WERI-Rb-1 (cell line): Measurements from ENCODE around the gene DCUN1D3.

Source experiments
- DNase-seq: peaks from one replicate; pipeline ENCODE4 v3.0.0-alpha.2; 2020
- H3K27ac ChIP-seq: fragments of 250-450 bp; sonication (Bioruptor Pico); 2 replicates; pipeline ENCODE4 v1.5.1; 2020; ENCODE audit warnings: mild to moderate bottlenecking, moderate library complexity
- H3K27me3 ChIP-seq: fragments of 250-450 bp; sonication (Bioruptor Pico); 2 replicates; pipeline ENCODE4 v1.5.1; 2021; ENCODE audit warnings: mild to moderate bottlenecking, low read depth, moderate library complexity; ENCODE audit not compliant: insufficient read depth, severe bottlenecking
- H3K36me3 ChIP-seq: fragments of 250-450 bp; sonication (Bioruptor Pico); 2 replicates; pipeline ENCODE4 v1.5.1; 2020; ENCODE audit warnings: mild to moderate bottlenecking, moderate library complexity
- H3K4me3 ChIP-seq: 2 replicates; pipeline ENCODE4 v1.5.1; 2011; ENCODE audit warnings: low read depth, mild to moderate bottlenecking, control low read depth, low read length
- H3K9me3 ChIP-seq: fragments of 250-450 bp; sonication (Bioruptor Pico); 2 replicates; pipeline ENCODE4 v1.5.1; 2021; ENCODE audit warnings: mild to moderate bottlenecking, moderate library complexity; ENCODE audit not compliant: severe bottlenecking
- TF ChIP-seq, protein P1 (sequence below): IDR thresholded peaks from 2 replicates; pipeline ENCODE4 v1.5.1; 2011; ENCODE audit warnings: low read depth, mild to moderate bottlenecking, control low read depth, inconsistent platforms, low read length

DCUN1D3 gene

DNA sequence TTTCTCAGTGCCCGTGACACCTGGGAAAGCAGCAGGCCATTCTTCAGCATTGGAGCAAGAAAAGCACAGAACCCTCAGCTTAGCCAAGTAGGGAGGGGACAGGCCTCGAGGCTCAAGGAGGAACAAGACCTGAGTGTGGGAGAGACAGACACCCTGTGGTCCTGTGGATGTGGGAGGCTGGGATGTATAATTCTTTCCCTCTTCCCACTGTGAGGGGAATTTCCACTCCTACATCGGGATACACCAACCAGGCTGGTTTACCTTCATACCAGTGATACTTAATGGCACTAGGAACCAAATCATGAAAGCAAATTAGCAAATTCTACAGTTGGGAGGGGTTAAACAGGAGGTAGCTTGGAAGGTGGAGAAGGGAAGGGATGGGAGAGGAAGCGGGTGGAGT, 42.1 kb upstream of the DCUN1D3 start:
- no peaks in the 10 kb centered on the region for H3K9me3 ChIP-seq
- H3K27me3 ChIP-seq, result no peaks in the 10 kb centered on the region
- TF ChIP-seq, protein P1, sequence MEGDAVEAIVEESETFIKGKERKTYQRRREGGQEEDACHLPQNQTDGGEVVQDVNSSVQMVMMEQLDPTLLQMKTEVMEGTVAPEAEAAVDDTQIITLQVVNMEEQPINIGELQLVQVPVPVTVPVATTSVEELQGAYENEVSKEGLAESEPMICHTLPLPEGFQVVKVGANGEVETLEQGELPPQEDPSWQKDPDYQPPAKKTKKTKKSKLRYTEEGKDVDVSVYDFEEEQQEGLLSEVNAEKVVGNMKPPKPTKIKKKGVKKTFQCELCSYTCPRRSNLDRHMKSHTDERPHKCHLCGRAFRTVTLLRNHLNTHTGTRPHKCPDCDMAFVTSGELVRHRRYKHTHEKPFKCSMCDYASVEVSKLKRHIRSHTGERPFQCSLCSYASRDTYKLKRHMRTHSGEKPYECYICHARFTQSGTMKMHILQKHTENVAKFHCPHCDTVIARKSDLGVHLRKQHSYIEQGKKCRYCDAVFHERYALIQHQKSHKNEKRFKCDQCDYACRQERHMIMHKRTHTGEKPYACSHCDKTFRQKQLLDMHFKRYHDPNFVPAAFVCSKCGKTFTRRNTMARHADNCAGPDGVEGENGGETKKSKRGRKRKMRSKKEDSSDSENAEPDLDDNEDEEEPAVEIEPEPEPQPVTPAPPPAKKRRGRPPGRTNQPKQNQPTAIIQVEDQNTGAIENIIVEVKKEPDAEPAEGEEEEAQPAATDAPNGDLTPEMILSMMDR, result no peak
- no peak overlapping the region for H3K4me3 ChIP-seq
- H3K27ac ChIP-seq, result no peak overlapping the region
- no peak for DNase-seq
- H3K36me3 ChIP-seq, result no peaks in the 10 kb centered on the region

DNA sequence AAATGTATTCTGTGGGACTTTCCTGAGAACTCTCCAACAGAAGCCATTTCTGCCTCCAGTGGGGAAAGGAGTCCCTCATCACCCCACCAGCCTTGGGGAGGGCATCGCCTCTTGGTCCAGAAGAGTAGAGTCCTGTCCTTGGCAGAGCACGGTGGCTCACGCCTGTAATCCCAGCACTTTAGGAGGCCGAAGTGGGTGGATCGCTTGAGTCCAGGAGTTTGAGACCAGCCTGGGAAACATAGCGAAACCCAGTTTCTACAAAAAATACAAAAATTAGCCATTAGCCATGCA, 41.4 kb upstream of the DCUN1D3 start:
- Histone ChIP-seq H3K27me3 (no peaks in the 10 kb centered on the region), H3K9me3 (no peaks in the 10 kb centered on the region), H3K36me3 (no peaks in the 10 kb centered on the region), H3K27ac (no peak overlapping the region), H3K4me3 (no peak overlapping the region)
- no peak for DNase-seq
- TF ChIP-seq, protein P1, result no peak

DNA sequence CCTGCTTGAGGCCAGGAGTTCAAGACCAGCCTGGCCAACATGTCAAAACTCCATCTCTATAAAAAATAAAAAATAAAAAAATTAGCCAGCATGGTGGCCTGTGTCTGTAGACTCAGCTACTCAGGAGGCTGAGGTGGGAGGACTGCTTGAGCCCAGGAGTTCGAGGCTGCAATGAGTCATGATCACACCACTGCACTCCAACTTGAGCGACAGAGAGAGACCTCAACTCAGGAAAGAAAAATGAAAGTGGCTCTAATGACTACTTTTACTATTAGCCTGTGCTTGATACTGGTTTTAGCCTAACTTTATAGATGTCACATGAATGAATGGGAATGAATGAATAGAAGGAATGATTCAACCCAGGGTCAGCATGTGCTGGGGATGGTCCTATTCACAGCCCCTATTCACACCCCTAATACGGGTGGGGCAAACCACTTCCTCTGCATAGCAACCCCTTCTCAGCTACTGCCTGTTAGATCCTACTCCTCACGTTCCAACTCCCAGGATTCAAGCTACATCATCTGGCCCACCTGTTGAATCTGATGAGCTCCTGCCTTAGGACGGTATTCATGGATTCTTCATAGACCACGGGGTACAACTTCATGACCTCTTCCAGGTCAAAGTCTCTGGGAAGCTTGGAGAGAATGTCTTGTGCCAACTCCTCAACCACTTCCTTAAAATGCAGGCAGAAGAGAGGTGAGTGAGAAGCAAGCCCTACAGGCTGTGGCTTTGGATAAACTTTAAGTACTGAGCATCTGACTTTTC, 40.9 kb upstream of the DCUN1D3 start:
- Histone ChIP-seq H3K27ac (no peak overlapping the region), H3K27me3 (no peaks in the 10 kb centered on the region), H3K4me3 (no peak overlapping the region), H3K36me3 (no peaks in the 10 kb centered on the region), H3K9me3 (no peaks in the 10 kb centered on the region)
- TF ChIP-seq, protein P1, result no peak
- DNase-seq, result no peak

DNA sequence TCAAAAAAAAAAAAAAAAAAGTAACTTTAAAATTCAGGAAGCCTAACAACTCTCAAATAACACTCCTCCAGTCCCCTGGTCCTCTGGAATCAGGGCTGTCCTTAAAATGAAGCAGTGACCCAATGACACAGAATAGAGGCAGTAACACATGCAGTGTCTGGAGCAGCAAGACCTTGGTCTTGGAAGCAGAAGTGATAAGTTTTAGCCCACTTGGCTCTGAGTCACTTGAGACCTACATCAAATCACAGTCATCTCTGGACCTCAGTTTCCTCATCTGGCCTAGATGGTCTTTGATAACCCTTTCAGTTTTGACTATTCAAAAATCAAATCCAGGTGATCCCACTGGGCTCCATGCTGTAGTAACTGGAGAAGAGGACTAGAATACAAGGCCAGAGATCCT, 39.5 kb upstream of the DCUN1D3 start:
- Histone ChIP-seq H3K27me3 (no peaks in the 10 kb centered on the region), H3K9me3 (no peaks in the 10 kb centered on the region), H3K4me3 (no peak overlapping the region), H3K27ac (no peak overlapping the region), H3K36me3 (no peaks in the 10 kb centered on the region)
- TF ChIP-seq, protein P1, result no peak
- no peak for DNase-seq

DNA sequence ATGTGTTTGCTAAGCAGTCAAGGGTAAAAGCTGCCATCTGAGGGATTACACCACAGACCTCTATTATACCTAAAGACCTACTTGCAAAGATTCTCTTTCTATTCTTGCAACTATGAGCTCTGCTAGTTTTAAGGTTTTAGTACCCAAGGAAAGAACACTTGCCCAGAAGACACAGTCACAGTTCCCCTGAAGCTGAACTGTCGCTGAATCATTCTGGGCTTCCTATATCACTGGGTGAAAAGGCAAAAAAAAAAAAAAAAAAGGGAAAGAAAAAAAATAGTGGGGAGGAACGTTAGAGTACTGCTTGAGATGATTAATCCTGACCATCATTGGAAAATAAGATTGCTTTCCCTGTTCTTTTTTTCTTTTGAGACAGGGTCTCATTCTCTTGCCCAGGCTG, 38.3 kb upstream of the DCUN1D3 start:
- no peak overlapping the region for H3K4me3 ChIP-seq
- TF ChIP-seq, protein P1, result no peak
- no peaks in the 10 kb centered on the region for H3K36me3 ChIP-seq
- no peak for DNase-seq
- H3K27ac ChIP-seq, result no peak overlapping the region
- H3K27me3 ChIP-seq, result no peaks in the 10 kb centered on the region
- H3K9me3 ChIP-seq, result no peaks in the 10 kb centered on the region

DNA sequence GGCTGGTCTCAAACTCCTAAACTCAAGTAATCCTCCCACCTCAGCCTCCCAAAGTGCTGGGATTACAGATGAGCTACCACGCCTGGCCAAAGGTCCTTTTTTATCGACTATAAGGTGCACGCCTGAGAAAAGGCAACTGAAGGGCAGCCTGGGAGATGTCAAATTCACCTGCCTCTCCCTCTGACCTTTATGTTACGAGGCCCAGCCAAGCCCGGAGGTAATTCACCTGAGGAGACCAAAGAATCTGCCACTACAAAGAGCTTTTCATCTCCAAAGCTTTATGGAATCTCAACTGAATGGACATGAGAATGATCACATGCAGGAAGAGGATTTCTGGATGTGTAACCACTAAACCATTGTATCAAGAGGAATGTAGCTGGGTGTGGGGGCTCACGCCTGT, 37.6 kb upstream of the DCUN1D3 start:
- H3K27ac ChIP-seq, result no peak overlapping the region
- no peaks in the 10 kb centered on the region for H3K36me3 ChIP-seq
- no peaks in the 10 kb centered on the region for H3K9me3 ChIP-seq
- H3K27me3 ChIP-seq, result no peaks in the 10 kb centered on the region
- no peak for DNase-seq
- H3K4me3 ChIP-seq, result no peak overlapping the region
- TF ChIP-seq, protein P1, result no peak
